Stimulated activated CD4-positive, alpha-beta T cell treated with anti-CD3 and anti-CD28 coated beads, Interleukin-4, amount 100 ng/mL, for 48 hours (primary cell): ENCODE measurements around the gene VPS13D.
"Not testable (repeated sequence)": the region's sequence is repeated elsewhere in the genome, so short reads cannot be mapped to it uniquely, and the experiment has no call there.

ENCODE experiments used
- DNase-seq, 2 donors: peaks; one replicate each; pipeline ENCODE4 v3.0.0-alpha.2; 2020; ENCODE audit warnings: low read depth in 2 of 2

Gene VPS13D

GRCh38 chr1:12200208-12200607 is 29.6 kb upstream of the VPS13D start:
- DNase-seq: no peak

- no peak for DNase-seq
Observed at GRCh38 chr1:12201352-12202189, 28.3 kb upstream of the VPS13D start.

GRCh38 chr1:12202190-12202497 is 27.7 kb upstream of the VPS13D start:
- no peak for DNase-seq

GRCh38 chr1:12202577-12202976 is 27.3 kb upstream of the VPS13D start:
- no peak for DNase-seq

- no peak for DNase-seq
Observed at GRCh38 chr1:12203216-12204007, 26.4 kb upstream of the VPS13D start.

- peak; percentile 18 to 38 for DNase-seq
Observed at GRCh38 chr1:12204140-12204539, 25.7 kb upstream of the VPS13D start.

GRCh38 chr1:12204754-12205658 is 24.8 kb upstream of the VPS13D start:
- DNase-seq: no peak

GRCh38 chr1:12206238-12206637 is 23.6 kb upstream of the VPS13D start:
- DNase-seq: no peak

GRCh38 chr1:12206792-12207424 is 22.9 kb upstream of the VPS13D start:
- no peak for DNase-seq

GRCh38 chr1:12208271-12208670 is 21.6 kb upstream of the VPS13D start:
- DNase-seq: no peak

- DNase-seq: peak; percentile 82 to 94
Observed at GRCh38 chr1:12208764-12209494, 20.9 kb upstream of the VPS13D start.

GRCh38 chr1:12209495-12209832 is 20.4 kb upstream of the VPS13D start:
- no peak for DNase-seq

- DNase-seq: no peak
Observed at GRCh38 chr1:12215118-12215961, 14.5 kb upstream of the VPS13D start.

- DNase-seq: no peak
Observed at GRCh38 chr1:12219800-12220199, 10.0 kb upstream of the VPS13D start.

GRCh38 chr1:12220890-12221289 is 8.9 kb upstream of the VPS13D start:
- no peak for DNase-seq

GRCh38 chr1:12222700-12223099 is 7.1 kb upstream of the VPS13D start:
- not testable (repeated sequence) for DNase-seq

GRCh38 chr1:12224092-12224491 is 5.7 kb upstream of the VPS13D start:
- DNase-seq: not testable (repeated sequence)

GRCh38 chr1:12228979-12229378 is 851 bp upstream of the VPS13D start:
- DNase-seq: no peak

GRCh38 chr1:12229386-12229834 is 420 bp upstream of the VPS13D start:
- no peak for DNase-seq
